GM21526 (cell line): ENCODE measurements around the gene NOS1AP.
"Not testable (repeated sequence)": the region's sequence is repeated elsewhere in the genome, so short reads cannot be mapped to it uniquely, and the experiment has no call there.

Experiments used
- ATAC-seq: cut with Tn5 transposase; IDR thresholded peaks from one replicate; pipeline ENCODE4 v1.9.1; 2021; ENCODE audit warnings: moderate library complexity; ENCODE audit not compliant: unreplicated experiment, low FRiP score

Gene NOS1AP

GRCh38 chr1:162056043-162056442 is 13.4 kb upstream of the NOS1AP start:
- ATAC-seq: no peak

- no peak for ATAC-seq
Observed at GRCh38 chr1:162056579-162056978, 12.9 kb upstream of the NOS1AP start.

- ATAC-seq: no peak
Observed at GRCh38 chr1:162059721-162060120, 9.8 kb upstream of the NOS1AP start.

- no peak for ATAC-seq
Observed at GRCh38 chr1:162060314-162060713, 9.2 kb upstream of the NOS1AP start.

- no peak for ATAC-seq
Observed at GRCh38 chr1:162062542-162063015, 6.9 kb upstream of the NOS1AP start.

GRCh38 chr1:162065016-162065415 is 4.5 kb upstream of the NOS1AP start:
- no peak for ATAC-seq

GRCh38 chr1:162066836-162067235 is 2.7 kb upstream of the NOS1AP start:
- ATAC-seq: not testable (repeated sequence)

- ATAC-seq: no peak
Observed at GRCh38 chr1:162067466-162067865, 2.0 kb upstream of the NOS1AP start.

- ATAC-seq: no peak
Observed at GRCh38 chr1:162068301-162068700, 1.2 kb upstream of the NOS1AP start.

- ATAC-seq: no peak
Observed at GRCh38 chr1:162070094-162070748, 730 bp downstream of the NOS1AP start.

- no peak for ATAC-seq
Observed at GRCh38 chr1:162070825-162071224, 1.3 kb downstream of the NOS1AP start.

- ATAC-seq: no peak
Observed at GRCh38 chr1:162072740-162073139, 3.2 kb downstream of the NOS1AP start.

GRCh38 chr1:162074276-162075005 is 5.0 kb downstream of the NOS1AP start:
- ATAC-seq: no peak

GRCh38 chr1:162075862-162076261 is 6.4 kb downstream of the NOS1AP start:
- ATAC-seq: no peak

- no peak for ATAC-seq
Observed at GRCh38 chr1:162077648-162078299, 8.3 kb downstream of the NOS1AP start.

- no peak for ATAC-seq
Observed at GRCh38 chr1:162079030-162079429, 9.5 kb downstream of the NOS1AP start.

- no peak for ATAC-seq
Observed at GRCh38 chr1:162080472-162081015, 11.1 kb downstream of the NOS1AP start.

GRCh38 chr1:162081316-162081715 is 11.8 kb downstream of the NOS1AP start:
- no peak for ATAC-seq

- ATAC-seq: not testable (repeated sequence)
Observed at GRCh38 chr1:162082080-162082479, 12.6 kb downstream of the NOS1AP start.

- ATAC-seq: no peak
Observed at GRCh38 chr1:162083273-162083672, 13.8 kb downstream of the NOS1AP start.

GRCh38 chr1:162085991-162086390 is 16.5 kb downstream of the NOS1AP start:
- no peak for ATAC-seq
